Mesenteric fat pad (tissue), 1 donor: Measurements from ENCODE around the gene ELAPOR1. TPM values are rescaled to one million over a fixed set of nuclear protein-coding genes. Genes with fewer than 3 reads are reported as not detected.

Experiments
- DNase-seq: peaks from one replicate; pipeline ENCODE4 v3.0.0-alpha.2; 2020; ENCODE audit warnings: low spot score
- long read RNA-seq: library from polyadenylated mRNA; unstranded; transcript quantifications from one replicate; pipeline ENCODE4 v2.0.0, GENCODE V29; 2020
- total RNA-seq: library from RNA; stranded (reverse); fragmentation: NEBNext Ultra II Directional; extraction: Animal tissue kit (Norgen Biotek cat#: 25700); gene quantifications from one replicate; pipeline ENCODE4 v1.2.1, GENCODE V29; 2021
- donor health status: DM: yes; HTN: yes; CAD: no.

The ELAPOR1 gene
- total RNA-seq = 0.26 TPM
- long read RNA-seq = 0 reads

DNA sequence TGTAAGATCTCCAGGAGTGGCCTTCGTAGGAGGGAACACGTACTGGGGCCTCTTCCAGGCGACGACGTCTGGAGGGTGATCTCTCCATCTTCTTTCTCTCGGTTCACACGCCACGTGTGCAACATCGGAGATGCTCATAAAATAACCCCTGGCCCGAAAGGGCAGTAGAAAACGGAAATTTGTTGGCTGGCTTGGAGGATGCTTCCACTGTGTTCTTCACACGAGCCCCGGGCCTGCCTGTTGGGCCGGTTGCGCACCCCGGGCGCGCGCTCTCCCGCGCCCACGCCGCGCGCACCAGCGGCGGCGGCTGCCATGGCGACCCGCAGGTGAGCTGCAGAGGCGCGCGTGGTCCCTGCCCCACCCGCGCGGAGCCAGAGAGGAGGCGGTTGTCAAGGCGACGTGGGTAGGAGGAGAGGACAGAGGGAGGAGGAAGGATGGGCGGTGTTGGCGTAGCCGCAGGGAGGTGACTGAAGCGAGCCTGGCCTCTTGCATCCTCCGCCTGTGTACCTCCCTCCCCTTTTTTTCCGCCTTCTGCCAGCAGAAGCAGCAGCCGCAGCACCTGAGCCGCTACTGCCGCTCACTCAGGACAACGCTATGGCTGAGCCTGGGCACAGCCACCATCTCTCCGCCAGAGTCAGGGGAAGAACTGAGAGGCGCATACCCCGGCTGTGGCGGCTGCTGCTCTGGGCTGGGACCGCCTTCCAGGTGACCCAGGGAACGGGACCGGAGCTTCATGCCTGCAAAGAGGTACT, at the start of gene ELAPOR1:
Gene ELAPOR1 (plus strand): TSS at position 526 of the 752 bp plus-strand sequence. CDS start 69 bp downstream, at position 595.
- no peak for DNase-seq

GRCh38 chr1:109065137-109065536, 48.8 kb upstream of the ELAPOR1 start:
- DNase-seq = no peak

- DNase-seq = no peak
Measured at GRCh38 chr1:109067883-109068282, 46.0 kb upstream of the ELAPOR1 start.

DNA sequence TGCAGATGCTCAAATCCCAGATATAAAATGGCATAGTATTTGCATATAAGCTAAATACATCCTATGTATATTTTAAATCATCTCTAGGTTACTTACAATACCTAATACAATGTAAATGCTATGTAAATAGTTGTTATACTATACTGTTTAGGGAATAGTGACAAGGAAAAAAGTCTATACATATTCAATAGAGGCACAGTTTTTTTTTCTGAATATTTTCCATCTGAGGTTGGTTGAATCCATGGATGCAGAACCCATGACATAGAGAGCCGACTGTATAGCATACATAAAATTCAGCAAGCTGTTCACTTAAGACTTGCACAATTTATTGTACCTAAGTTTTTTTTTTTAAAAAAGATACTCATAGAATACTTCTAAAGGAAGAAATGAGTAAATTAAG, 44.6 kb upstream of the ELAPOR1 start:
- DNase-seq = no peak

- DNase-seq = peak; percentile 99
Measured at GRCh38 chr1:109075531-109076490, 38.1 kb upstream of the ELAPOR1 start, which contains the start of gene TAF13. Gene TAF13, minus strand, starts transcription at chr1:109076003. Its CDS starts 56 bp downstream, at chr1:109075947.

- DNase-seq = no peak
Measured at GRCh38 chr1:109078317-109078716, 35.6 kb upstream of the ELAPOR1 start.

- DNase-seq = no peak
Measured at GRCh38 chr1:109079240-109079622, 34.7 kb upstream of the ELAPOR1 start.

DNA sequence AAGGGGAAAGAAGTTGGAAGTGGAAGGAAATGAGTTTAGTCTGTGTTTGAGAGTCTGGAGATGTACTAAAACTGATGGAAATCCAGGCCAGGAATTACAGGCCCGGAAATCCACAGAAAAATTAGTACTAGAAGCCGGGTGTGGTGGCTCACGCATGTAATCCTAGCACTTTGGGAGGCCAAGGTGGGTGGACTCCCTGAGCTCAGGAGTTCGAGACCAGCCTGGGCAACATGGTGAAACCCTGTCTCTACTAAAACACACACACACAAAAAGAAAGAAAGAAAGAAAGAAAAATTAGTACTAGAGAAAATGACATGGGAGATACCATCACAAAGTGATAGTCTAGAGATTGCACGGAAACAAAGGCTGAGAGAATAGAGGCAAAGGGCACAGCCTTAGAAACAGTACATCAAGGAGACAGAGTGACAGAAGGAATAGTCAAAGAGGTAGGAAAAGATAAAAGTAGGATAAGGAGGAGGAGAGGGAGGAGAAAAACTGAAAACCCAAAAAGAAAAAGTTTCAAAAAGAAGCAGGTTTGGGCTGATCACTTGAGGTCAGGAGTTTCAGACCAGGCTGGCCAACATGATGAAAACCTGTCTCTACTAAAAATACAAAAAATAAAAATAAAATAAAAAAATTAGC, 33.4 kb upstream of the ELAPOR1 start:
- no peak for DNase-seq

- DNase-seq = no peak
Measured at GRCh38 chr1:109083501-109083900, 30.4 kb upstream of the ELAPOR1 start.

DNA sequence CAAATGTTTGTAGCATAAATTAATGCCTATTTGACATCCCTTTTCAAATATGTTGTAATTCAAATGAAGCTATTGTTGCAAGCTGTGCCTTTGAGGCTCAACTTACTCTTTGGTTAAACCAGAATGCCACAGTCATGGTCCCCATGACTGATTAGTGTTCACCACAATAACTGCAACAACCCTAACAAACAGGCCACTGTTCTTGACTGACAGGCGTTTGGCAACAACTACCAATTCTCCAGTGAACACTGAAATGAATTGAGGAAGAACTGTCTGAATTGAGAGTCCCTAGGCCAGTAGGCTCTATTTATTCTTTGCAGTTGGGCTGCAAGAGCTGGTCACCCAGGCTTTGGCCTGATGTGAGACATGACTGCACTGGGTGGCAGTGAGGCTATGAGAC, 30.0 kb upstream of the ELAPOR1 start:
- DNase-seq = no peak

GRCh38 chr1:109084563-109085517, 29.1 kb upstream of the ELAPOR1 start:
- no peak for DNase-seq

GRCh38 chr1:109089242-109090015, 24.5 kb upstream of the ELAPOR1 start:
- DNase-seq = no peak

GRCh38 chr1:109090196-109091077, 23.5 kb upstream of the ELAPOR1 start, which contains the start of gene TMEM167B:
Gene TMEM167B, plus strand, starts transcription at chr1:109090764. Its CDS starts 109 bp downstream, at chr1:109090873.
- peak; percentile 94 for DNase-seq

GRCh38 chr1:109091078-109091838, 22.7 kb upstream of the ELAPOR1 start:
- no peak for DNase-seq

- no peak for DNase-seq
Measured at GRCh38 chr1:109091839-109092193, 22.1 kb upstream of the ELAPOR1 start.

- no peak for DNase-seq
Measured at GRCh38 chr1:109094377-109094803, 19.5 kb upstream of the ELAPOR1 start.

DNA sequence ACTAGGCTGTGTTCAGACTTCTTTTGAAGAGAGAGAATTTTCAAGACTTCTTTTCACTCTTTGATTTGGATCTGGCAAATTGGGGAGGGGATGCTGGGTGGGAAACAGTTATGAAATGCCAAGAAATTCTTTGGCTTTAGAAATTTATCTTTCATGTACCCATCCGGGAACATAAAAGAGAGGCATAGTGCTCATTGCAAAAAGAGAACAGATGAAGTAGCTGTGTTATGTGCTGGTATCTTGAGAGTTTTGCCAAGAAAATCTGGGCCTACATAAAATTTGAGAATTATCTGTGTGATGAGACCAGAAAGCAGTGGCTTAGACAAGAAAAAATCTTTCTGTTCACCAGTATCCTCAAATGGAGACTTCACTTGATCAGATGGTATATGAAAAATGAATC, 19.0 kb upstream of the ELAPOR1 start:
- no peak for DNase-seq

- DNase-seq = no peak
Measured at GRCh38 chr1:109095631-109096030, 18.3 kb upstream of the ELAPOR1 start.
